Motor neuron (in vitro differentiated cells): ENCODE data around the gene UPB1. TPM values are rescaled to one million over a fixed set of nuclear protein-coding genes. Genes with fewer than 3 reads are reported as not detected.
"Not testable (repeated sequence)": the region's sequence is repeated elsewhere in the genome, so short reads cannot be mapped to it uniquely, and the experiment has no call there.

Experiments
- ATAC-seq, 8 experiments: fragments of 200-7000 bp; cut with Tn5 transposase; replicated peaks in 6 of 8; 2 replicates each; pipeline ENCODE4 v1.8.0; 2021; ENCODE audit warnings: mild to moderate bottlenecking in 8 of 8, moderate library complexity in 8 of 8
- H3K27ac ChIP-seq, 2 donors: fragments of 250-450 bp; sonication (Bioruptor Pico); 2 replicates each; pipeline ENCODE4 v1.9.0; 2021; ENCODE audit warnings: antibody characterized with exemption in 2 of 2, mild to moderate bottlenecking in 2 of 2, moderate library complexity in 1 of 2
- H3K4me1 ChIP-seq, 2 donors: fragments of 250-450 bp; sonication (Bioruptor Pico); replicated peaks in 1 of 2; 2 replicates each; pipeline ENCODE4 v1.6.1; 2021; ENCODE audit warnings: antibody characterized with exemption in 2 of 2, mild to moderate bottlenecking in 2 of 2, moderate library complexity in 1 of 2
- H3K4me3 ChIP-seq, 5 donors: fragments of 250-450 bp; sonication (Bioruptor Pico); 2 replicates each; pipeline ENCODE4 v1.9.0; 2021; ENCODE audit warnings: antibody characterized with exemption in 5 of 5, mild to moderate bottlenecking in 5 of 5, moderate library complexity in 4 of 5
- WGBS, 10 experiments: fragments of 450-650 bp; shearing (Covaris generic); methylation state at CpG; one replicate each; pipeline ENCODE4 v1.0.0; 2022; 5-methylcytosine and 5-hydroxymethylcytosine counted together
- in situ Hi-C, 9 experiments: fragments of 400-800 bp; cut with MboI; loops; one replicate each; pipeline ENCODE4 v1.15.0; 2021; ENCODE audit warnings: low sequenced_read_pairs in 9 of 9, low pct_unique_long_range_greater_than_20kb in 2 of 9; ENCODE audit not compliant: unreplicated experiment in 9 of 9
- total RNA-seq, 8 experiments: library from RNA; unstranded; fragments of 300-600 nt; gene quantifications; 2 replicates each; pipeline versions ENCODE4 v1.2.3 to v1.2.4, GENCODE V29; 2022

UPB1 gene
- total RNA-seq, 8 experiments from 2014 or later = 0.10 to 0.95 (median 0.32) TPM

DNA sequence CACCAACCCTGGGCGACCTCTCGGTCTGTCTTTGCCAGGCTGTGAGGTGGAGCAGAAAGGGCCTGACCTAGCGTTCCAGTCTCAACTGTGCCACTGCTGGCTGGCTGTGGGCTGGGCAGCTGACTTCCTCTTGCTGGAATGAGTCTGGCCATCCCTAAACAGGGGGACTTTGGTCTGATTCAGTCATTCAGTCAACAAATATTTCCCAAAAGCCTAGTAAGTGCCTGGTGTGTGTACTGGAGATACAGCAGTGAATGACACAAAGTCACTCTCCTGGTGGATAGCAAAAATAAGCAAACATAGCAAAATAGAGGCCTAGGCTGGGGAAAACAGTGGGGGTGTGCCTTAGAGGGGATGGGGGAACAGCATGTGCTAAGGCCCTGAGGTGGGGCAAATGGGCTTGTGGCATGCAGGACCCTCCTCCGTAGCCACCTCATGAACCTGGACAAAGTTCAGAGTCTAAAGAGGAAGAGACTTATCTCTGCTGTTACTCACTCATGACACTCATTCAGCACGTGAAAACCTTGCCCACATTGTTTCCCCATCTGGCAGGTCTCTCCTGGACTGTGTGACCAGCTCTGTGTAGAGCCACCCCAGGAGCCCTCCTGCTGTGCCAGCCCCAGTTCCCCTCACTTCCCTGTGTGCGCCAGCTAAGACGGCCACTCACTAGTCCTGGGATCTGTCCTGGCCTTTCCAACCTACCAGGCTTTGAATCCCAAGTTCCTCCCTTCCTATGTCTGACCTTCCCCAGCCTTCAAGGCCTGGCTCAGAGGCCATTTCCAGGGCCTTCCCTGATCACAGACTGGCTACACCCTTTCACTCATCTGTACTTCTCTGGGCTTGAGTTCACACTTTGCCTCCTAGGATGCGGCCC is 55.1 kb downstream of the UPB1 start:
- Histone ChIP-seq H3K27ac (no peak overlapping the region), H3K4me3 (no peak overlapping the region), H3K4me1 (peaks cover 12% of the 10 kb centered on the region in 2 donors)
- no peak for ATAC-seq
- in situ Hi-C loops = no loop called here
- WGBS, 10 experiments = 55 to 100% (median 100%) methylated on average over 1 to 4 of the region's 8 CpGs; no CpG with 5 or more reads in 3 of the 10 experiments

DNA sequence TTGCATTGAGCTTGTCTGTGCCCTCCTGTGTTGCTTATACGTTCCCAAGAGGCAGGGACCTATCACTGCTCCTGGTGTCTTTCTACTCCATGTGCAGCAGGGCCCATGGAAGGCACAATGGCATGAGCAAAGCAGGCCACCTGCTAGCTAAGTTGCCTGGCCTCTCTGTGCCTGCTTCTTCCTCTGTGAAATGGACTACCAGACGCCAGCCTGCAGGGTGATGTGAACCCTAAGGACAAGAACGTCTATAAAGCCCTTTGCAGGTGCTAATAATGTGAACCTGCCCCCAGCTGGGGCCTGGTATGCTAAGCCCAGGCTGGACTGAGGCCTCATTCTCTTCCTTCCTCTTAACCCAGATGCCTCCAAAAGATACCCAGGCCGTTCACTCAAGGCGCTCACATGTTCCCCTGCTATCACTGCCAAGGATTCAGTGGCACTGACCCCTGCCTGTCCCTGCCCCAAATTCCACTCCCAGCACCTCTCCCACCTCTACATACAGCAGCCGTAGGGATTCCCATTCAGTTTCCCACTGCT is 55.8 kb downstream of the UPB1 start:
- WGBS, 10 experiments = 33 to 100% (median 80%) methylated on average over 1 to 3 of the region's 6 CpGs; no CpG with 5 or more reads in 5 of the 10 experiments
- Histone ChIP-seq H3K27ac (no peak overlapping the region), H3K4me1 (peaks cover 12% of the 10 kb centered on the region in 2 donors), H3K4me3 (no peak overlapping the region)
- in situ Hi-C loops = no loop called here
- ATAC-seq = no peak

DNA sequence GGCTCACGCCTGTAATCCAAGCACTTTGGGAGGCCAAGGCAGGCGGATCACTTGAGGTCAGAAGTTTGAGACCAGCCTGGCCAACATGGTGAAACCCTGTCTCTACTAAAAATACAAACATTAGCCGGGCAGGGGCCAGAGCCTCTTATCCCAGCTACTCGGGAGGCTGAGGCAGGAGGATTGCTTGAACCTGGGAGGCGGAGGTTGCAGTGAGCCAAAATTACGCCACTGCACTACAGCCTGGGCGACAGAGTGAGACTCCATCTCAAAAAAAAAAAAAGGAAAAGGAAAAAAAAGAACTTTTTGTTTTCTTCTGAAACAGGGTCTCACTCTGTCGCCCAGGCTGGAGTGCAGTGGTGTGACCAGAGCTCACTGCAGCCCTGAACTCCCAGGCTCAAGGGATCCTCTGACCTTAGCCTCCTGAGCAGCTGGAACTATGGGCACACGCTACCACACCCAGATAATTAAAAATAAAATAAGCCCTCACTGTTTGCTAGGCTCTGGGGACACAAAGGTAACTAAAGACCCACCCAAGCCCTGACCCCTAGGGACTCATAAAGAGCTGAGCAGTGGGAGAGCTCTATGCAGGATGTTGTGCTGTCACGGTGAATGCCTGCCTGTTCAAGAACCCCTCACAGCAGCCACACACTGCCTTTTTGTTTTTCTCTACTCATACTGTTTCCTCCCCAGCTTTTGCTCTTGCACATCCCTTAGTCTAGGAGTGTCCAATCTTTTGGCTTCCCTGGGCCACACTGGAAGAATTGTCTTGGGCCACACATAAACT is 57.6 kb downstream of the UPB1 start:
- in situ Hi-C loops, H3K27ac ChIP-seq, ATAC-seq, H3K4me3 ChIP-seq: not testable (repeated sequence)
- peaks cover 12 to 19% of the 10 kb centered on the region in 2 donors for H3K4me1 ChIP-seq
- WGBS, 10 experiments = 67 to 100% (median 89%) methylated on average over 1 to 8 of the region's 10 CpGs; no CpG with 5 or more reads in 1 of the 10 experiments

DNA sequence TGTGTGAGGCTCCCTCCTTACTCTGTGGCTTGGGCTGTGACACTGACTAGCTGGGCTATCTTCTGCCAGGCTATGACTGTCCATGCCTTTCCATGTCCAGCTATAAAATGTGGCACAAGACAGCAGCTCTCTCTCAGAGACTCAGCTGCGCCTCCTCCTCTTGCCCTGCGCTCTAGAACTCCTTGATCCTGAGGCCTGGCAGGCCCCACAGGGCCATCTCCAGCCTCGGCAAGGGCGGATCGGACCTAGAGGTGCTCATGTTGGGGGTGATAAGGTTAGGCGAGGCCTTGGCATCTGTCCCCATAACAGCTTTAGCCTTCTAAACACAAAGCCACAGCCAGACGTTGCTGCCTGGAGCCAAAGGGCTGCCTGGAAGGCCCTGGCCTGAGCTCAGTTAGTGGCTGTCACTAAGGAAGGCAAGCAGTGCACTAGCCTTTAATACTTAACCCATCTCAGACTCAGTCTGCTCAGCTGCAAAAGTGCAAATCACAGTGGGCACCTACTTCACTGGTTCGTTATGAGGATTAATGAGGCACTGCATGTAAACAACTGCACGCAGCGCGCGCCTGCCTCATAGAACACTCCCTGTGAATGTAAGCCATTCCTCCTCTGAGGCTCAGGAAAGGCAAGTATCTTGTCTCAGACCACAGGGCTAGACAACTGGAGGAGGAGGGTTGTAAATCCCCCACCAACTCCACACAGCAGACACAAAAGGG is 58.6 kb downstream of the UPB1 start:
- in situ Hi-C loops = no loop called here

DNA sequence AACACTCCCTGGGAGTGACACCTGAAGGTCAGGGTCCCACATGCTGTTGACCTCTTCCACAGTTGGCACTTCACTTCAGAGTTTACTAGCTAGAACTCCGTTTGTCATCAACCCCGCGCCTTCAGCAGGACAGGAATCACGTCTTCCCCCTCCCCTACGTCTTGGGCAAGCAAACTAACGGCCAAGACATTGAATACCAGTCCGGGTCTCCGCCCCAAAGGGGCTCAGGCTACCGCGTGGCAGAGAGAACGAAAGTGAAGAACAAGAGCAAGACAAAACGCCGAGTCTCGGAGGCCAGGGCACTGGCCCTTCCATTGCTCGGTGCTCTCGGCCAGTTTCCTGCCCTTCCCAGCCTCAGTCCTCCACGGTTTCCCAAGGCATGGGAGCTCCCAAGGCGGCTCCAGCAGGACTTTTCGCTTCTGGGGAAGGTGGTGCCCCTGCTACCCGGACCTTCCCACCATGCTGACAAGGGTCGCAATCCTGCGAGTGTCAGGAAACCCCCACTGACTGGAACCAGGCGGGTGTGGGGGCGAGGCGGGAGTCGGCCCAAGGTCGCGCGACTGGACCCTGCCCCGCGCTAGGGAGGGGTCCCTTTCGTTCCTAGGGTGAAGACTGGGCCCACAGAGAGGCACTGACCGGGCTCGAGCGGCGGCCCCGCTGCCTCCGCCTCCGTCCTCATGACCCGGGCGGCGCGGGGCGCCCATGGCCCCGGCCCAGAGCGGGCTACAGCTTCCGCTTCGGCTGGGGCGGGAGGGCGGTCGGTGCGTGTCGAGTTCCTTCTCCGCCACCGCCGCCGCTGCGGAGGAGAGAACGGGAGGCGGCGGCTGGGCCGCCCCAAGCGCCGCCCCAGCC is 59.4 kb downstream of the UPB1 start, which contains the start of gene GUCD1:
TSS of gene GUCD1 (minus strand) at position 826 of the 852 bp plus-strand sequence. CDS start at position 679, 147 bp downstream.
- Histone ChIP-seq H3K4me1 (peaks cover 12 to 19% of the 10 kb centered on the region in 2 donors), H3K4me3 (peak within 1 kb of the TSS; percentile 74 to 99 (median 88)), H3K27ac (peak within 1 kb of the TSS; percentile 83 to 91)
- 0 to 3% (median 0%) methylated on average over 4 to 10 of the region's 64 CpGs; no CpG with 5 or more reads in 4 of the 10 experiments for WGBS, 10 experiments
- ATAC-seq = peak in 6 of 8 experiments; percentile 1 to 51 (median 36)
- in situ Hi-C loops = no loop called here

More for the DNA sequence above, 58.6 kb downstream of the UPB1 start:
- no peak overlapping the region for H3K27ac ChIP-seq
- WGBS, 10 experiments = 33 to 69% (median 60%) methylated on average over 1 to 10 of the region's 12 CpGs; no CpG with 5 or more reads in 5 of the 10 experiments
- peaks cover 12 to 19% of the 10 kb centered on the region in 2 donors for H3K4me1 ChIP-seq
- peak in 1 of 8 experiments; percentile 0 for ATAC-seq
- peak overlapping the region; percentile 74 to 99 (median 88) for H3K4me3 ChIP-seq

DNA sequence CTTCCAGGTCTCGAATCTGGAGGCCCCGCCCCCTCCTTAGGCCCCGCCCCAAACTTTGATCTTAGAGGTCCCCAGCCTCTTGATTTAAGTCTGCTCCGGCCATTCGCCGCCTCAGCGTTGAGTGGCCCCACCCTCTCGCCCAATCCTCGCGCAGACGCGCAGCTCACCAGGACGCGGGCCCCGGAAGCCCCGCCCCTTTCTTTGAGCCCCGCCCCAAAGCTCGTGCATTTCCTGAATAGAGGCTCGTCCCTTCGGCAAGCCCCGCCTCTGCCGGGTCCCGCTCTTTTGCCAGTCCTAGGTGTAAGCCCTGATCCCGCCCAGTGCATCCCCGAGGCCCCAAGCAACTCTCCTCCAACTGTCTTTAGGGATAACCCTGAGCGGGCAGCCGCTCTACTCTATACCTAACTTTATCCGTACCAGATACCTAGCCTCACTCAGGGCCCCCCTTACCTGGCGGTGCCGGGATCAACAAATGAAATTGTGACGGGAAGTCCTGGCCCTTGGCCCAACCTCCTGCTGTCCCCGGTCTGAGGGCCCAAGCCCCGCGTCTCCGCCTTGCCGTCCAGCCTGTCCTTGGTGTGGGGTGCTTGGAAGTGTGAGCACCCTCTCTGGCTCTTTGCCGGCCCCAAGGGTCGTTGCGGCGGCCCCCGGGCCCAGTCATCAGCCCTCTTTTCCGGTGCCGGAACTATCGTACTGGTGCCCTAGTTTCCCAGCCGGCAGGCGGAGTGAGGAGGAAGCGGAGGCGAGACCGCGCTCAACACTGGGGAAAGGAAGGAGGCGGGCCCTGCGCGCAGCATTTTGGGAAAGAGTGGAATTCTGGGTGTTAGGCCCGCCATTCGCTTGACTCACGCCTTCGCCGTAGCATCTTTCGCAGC is 60.3 kb downstream of the UPB1 start, which contains the start of gene SNRPD3:
TSS of gene SNRPD3 (plus strand) at position 835 of the 875 bp plus-strand sequence. CDS start 1,676 bp downstream, outside the sequence.
- Histone ChIP-seq H3K4me1 (peaks cover 12 to 19% of the 10 kb centered on the region in 2 donors), H3K4me3 (peak within 1 kb of the TSS; percentile 74 to 99 (median 88)), H3K27ac (peak within 1 kb of the TSS; percentile 83 to 91)
- 0 to 3% (median 0%) methylated on average over 1 to 21 of the region's 59 CpGs; no CpG with 5 or more reads in 7 of the 10 experiments for WGBS, 10 experiments
- in situ Hi-C loops = no loop called here
- ATAC-seq = peak; percentile 75 to 89 (median 87)

DNA sequence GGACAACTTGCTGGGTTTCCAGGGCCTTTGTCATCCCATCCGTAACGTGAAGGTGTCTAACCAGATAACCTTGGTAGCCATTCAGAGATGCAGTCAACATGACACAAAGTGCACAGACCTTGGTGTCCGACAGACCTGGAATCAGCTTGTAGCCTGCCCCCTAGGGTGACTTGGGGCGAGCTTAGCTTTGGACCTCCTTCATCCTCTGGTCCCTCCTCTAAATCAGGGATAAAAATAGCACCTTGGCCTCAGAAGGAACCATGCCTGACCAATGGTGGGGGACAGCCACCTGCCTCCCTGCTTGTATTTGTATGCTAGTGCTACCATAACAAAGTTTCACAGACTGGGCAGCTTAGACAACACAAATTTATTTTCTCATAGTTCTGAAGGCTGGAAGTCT is 64.3 kb downstream of the UPB1 start:
- in situ Hi-C loops = no loop called here
- WGBS, 10 experiments = 50 to 100% (median 76%) methylated on average over 1 to 4 of the region's 4 CpGs; no CpG with 5 or more reads in 3 of the 10 experiments

DNA sequence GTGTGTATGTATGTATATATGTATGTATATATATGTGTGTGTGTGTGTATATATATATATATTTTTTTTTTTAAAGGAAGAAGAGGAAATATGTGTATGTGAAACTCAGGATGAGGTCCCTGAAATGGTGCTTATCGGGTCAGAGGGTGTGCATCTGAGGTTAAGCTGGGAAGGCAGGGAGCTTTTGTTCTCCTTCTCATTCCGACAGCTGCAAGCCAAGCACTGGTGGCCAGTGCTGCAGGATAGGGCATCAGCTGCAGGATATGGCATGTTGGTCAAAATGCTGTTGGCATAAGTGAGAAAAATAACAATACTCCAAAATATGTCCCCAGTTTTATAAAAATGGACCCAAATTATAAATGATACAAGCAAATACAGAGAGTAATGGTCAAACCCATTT is 68.1 kb downstream of the UPB1 start:
- no peak overlapping the region for H3K27ac ChIP-seq
- H3K4me3 ChIP-seq = no peak overlapping the region
- no peak for ATAC-seq
- in situ Hi-C loops = no loop called here
- H3K4me1 ChIP-seq = no peaks in the 10 kb centered on the region
- 100% methylated on average over 1 to 2 of the region's 2 CpGs; no CpG with 5 or more reads in 6 of the 10 experiments for WGBS, 10 experiments

More for the DNA sequence above, 64.3 kb downstream of the UPB1 start:
- Histone ChIP-seq H3K27ac (no peak overlapping the region), H3K4me3 (no peak overlapping the region), H3K4me1 (peaks cover 0 to 8% of the 10 kb centered on the region in 2 donors)
- no peak for ATAC-seq

DNA sequence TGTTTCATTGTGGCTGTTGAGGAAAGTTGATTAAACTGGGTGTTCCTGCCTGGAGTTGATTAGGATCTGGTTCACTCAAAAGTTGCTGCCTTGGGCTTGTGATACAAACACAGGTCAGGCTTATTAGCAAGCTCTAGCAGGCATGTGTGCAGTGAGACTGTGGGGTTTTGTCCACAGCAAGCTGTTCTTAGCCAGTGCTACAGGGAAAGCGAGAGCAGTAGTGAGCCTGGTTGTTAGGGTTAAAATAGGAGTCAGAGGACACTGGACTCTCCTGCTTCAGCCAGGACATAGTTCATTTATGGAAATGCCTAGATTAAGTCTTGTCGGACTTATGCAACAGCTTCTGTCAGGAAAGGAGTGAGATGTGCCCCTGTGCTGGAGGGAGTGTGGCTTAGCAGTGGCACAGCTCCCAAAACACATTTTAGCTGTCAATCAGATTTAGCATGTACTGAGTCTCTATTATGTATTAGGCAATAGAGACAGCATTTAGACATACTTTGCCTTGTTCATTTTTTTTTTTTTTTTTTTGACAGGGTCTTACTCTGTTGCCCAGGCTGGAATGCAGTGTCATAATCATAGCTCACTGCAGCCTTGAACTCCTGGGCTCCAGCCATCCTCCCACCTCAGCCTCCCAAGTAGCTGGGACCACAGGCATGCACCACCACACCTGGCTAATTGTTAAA is 69.4 kb downstream of the UPB1 start:
- peak in 3 of 8 experiments; percentile 78 to 93 (median 90) for ATAC-seq
- Histone ChIP-seq H3K27ac (no peak overlapping the region), H3K4me1 (no peaks in the 10 kb centered on the region), H3K4me3 (no peak overlapping the region)
- in situ Hi-C loops = no loop called here
- 60 to 100% (median 83%) methylated on average over 1 to 2 of the region's 2 CpGs; no CpG with 5 or more reads in 5 of the 10 experiments for WGBS, 10 experiments

DNA sequence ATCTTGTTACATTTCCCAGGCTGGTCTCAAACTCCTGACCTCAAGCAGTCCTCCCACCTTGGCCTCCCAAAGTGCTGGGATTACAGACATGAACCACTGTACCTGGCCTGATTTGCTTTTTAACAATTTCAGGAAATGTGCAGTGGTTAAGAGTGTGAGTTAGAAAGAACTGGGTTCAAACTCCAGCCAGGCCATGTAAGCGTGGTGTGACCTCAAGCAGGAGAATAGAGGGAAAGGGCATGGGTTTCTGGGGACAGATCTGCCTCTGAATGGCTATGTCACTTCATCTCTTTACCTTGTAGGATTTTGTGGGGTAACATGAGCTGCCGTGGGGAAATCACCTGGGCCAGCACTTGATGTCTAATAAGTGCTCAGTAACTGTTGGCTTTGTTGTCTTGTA is 69.9 kb downstream of the UPB1 start:
- Histone ChIP-seq H3K27ac (no peak overlapping the region), H3K4me1 (no peaks in the 10 kb centered on the region), H3K4me3 (no peak overlapping the region)
- 100% methylated on average over 1 to 2 of the region's 2 CpGs; no CpG with 5 or more reads in 6 of the 10 experiments for WGBS, 10 experiments
- ATAC-seq = no peak
- in situ Hi-C loops = no loop called here
